Epithelial cell of prostate (primary cell): ENCODE results near the gene DPYD.

ENCODE experiments used
- DNase-seq: peaks from one replicate; pipeline ENCODE4 v3.0.0-alpha.2; 2011; ENCODE audit warnings: low read depth, low spot score
- H3K27ac ChIP-seq: fragments of 450-650 bp; 2 replicates; pipeline ENCODE4 v1.5.1; 2017; ENCODE audit warnings: mild to moderate bottlenecking

DPYD gene

GRCh38 chr1:97570691-97571090, 350.1 kb downstream of the DPYD start:
- no peak for DNase-seq

GRCh38 chr1:97567000-97567749, 353.7 kb downstream of the DPYD start:
- DNase-seq, result no peak
- no peak overlapping the region for H3K27ac ChIP-seq

More at GRCh38 chr1:97570691-97571090, 350.1 kb downstream of the DPYD start:
- H3K27ac ChIP-seq, result no peak overlapping the region

- DNase-seq, result no peak
Measured at GRCh38 chr1:97565886-97566285, 354.9 kb downstream of the DPYD start.

GRCh38 chr1:97563926-97564325, 356.9 kb downstream of the DPYD start:
- H3K27ac ChIP-seq, result no peak overlapping the region
- no peak for DNase-seq

More at GRCh38 chr1:97565886-97566285, 354.9 kb downstream of the DPYD start:
- no peak overlapping the region for H3K27ac ChIP-seq

DNA sequence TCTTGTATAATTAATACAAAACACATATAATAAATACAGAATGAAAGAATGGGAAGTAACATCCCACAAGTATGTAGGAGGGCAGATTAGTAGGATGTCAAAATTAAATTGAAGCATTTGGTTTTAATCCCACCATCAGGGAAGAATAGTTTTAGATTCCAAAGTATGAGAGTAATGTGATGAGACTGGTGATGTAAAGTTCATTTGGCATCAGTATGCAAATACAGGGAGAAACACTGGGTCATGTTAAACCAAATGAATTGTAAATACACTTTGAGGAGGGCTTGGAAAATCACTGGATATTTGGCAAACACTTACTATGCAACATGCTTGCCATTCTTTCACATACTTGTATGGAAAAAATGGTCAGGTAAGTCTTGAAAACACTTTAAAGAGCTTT, 358.8 kb downstream of the DPYD start:
- no peak for DNase-seq
- no peak overlapping the region for H3K27ac ChIP-seq

DNA sequence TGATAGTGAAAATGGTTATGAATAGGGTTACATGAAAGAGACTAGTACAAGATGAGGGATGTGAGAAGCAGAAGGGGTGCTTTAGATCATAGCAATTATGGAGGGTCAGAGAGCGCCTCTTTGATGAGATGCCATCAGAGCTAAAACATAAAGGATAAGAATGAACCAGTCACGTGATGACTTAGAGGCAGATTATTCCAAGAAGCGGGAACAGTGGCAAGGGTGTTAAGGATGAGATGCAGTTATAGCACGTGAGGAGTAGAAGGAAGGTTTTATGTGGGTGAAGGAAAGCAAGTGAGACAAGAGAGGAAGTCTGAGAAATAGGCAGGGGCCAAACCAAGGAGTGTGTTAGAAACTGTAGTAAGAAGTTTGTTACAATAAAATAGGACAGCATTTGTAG, 360.1 kb downstream of the DPYD start:
- no peak for DNase-seq
- H3K27ac ChIP-seq, result no peak overlapping the region

DNA sequence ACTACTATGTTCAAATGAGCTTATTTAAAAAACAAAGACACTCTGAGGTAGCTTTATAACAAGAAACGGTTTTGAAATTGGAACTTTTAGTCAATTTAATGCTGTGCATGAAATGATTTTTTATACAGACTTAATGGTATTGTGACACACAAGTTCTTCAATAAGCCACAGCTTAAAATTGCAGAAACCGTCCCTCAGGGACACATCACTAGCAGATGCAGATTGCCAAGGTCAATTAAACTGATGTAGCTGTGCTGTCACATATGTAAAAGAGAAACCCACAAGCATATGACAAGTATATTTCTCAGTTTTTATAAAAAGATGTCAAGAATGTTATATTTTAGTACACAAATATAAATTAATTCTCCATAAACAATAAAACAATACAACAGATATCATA, 366.9 kb downstream of the DPYD start:
- no peak for DNase-seq
- H3K27ac ChIP-seq, result no peak overlapping the region

GRCh38 chr1:97551113-97551512, 369.7 kb downstream of the DPYD start:
- DNase-seq, result no peak
- no peak overlapping the region for H3K27ac ChIP-seq

GRCh38 chr1:97545446-97545845, 375.4 kb downstream of the DPYD start:
- no peak overlapping the region for H3K27ac ChIP-seq
- DNase-seq, result no peak

DNA sequence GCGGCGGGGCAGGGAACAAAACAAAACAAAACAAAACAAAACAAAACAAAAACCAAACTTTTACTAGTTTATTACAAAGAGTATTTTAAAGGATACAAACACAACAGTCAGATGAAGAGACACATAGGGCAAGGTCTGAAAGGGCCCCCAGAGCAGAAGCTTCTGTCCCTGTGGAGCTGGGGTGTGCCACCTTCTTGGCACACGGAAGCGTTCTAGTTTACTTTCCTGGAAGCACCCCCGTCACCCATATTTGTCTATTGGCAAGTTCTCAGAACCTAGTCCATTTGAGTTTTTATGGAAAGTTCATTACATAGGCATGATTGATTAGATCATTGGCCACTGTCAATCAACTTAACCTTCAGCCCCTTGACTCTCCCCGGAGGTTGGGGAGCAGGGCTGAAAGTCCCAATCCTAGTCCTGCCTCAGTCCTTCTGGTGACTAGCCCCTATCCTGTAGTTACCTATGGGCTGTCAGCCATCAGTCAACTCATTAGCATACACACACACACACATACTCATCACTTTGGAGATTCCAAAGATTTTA, 380.4 kb downstream of the DPYD start:
- DNase-seq, result no peak

GRCh38 chr1:97538113-97538512, 382.7 kb downstream of the DPYD start:
- DNase-seq, result no peak
- H3K27ac ChIP-seq, result no peak overlapping the region

More for the DNA sequence above, 380.4 kb downstream of the DPYD start:
- H3K27ac ChIP-seq, result no peak overlapping the region

DNA sequence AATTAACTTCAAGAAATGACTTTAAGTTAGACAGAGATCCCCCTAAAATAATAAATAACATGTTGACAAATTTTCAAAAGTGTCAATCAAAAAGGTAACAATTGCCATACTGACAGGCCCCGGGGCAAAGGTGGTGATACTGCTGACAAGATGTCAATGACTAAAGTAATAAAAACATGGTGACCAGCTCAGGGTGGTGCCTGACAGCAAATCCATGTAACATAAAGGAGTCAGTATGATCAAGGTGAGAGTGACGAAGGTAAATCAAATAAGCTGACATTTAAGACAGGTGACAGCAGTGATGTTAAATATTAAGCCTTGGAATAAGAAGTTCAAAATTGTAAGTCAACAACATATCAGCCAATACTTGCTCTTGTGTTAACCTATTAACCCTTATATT, 387.5 kb downstream of the DPYD start:
- DNase-seq, result no peak
- H3K27ac ChIP-seq, result no peak overlapping the region

GRCh38 chr1:97529600-97529999, 391.2 kb downstream of the DPYD start:
- H3K27ac ChIP-seq, result no peak overlapping the region
- no peak for DNase-seq

DNA sequence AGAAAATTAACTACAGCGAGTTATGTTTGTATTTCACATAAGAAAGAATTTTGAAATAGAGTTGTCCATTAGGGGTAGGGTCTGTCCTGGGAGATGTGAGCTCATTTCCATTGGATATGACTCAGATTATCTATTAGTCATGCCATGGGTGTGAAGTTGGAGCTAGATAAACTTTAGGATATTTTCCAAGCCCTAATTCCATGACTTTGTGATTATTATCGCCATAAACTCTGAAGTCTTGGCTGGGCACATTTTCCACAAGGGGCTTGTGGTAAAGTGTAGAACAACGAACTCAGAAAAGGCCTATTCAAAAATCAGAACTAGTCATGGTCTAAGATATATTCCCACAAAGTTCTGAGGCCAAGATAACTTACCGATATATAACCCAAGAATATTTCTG, 396.6 kb downstream of the DPYD start:
- no peak overlapping the region for H3K27ac ChIP-seq
- no peak for DNase-seq

DNA sequence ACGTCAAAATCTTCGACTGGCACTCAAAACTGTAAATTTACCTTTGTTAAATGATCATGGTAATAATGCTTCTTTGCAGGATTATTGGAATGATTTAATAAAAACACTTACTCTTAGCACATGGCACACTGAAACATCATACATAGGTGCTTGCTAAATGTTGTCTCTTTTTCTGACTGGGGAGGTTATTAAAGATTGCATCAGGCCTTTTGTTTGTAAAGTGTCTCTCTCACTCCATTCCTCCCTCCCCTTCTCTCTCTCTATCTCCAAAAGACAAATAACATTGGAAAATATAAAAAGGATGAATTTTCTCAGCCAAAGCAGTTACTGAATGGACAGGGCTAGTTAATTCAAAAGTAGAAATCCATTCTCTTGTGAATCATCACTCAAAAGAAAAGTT, 404.2 kb downstream of the DPYD start:
- no peak overlapping the region for H3K27ac ChIP-seq
- no peak for DNase-seq

DNA sequence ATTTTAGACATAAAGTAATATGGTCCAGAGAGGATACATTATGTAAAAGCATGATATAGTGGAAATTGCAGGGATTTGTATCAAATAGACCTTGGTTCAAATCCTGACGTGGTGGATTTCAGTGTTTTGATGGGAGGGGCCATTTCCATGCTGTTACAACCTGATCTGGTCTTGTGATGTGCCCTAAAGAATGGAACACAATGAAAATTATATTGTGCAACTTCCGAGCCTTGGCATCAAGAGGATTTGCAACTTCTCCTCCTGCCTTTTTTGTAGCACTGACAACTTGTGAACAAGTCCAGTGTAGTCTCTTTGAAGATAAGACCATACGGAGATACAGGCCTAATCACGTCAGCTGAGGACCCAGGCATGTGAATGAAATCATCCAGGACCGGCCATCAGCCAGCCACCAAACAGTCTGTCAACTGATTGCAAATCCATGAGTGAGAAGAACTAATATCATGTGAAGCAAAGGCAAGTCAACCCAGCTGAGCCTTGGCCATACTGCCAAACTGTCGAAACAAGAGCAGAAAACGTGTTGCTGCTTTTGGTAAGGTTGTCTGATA, 412.1 kb downstream of the DPYD start:
- DNase-seq, result no peak

GRCh38 chr1:97507863-97508262, 413.0 kb downstream of the DPYD start:
- DNase-seq, result no peak
- no peak overlapping the region for H3K27ac ChIP-seq

More for the DNA sequence above, 412.1 kb downstream of the DPYD start:
- H3K27ac ChIP-seq, result no peak overlapping the region

- no peak for DNase-seq
- no peak overlapping the region for H3K27ac ChIP-seq
Measured at GRCh38 chr1:97506368-97506767, 414.5 kb downstream of the DPYD start.

DNA sequence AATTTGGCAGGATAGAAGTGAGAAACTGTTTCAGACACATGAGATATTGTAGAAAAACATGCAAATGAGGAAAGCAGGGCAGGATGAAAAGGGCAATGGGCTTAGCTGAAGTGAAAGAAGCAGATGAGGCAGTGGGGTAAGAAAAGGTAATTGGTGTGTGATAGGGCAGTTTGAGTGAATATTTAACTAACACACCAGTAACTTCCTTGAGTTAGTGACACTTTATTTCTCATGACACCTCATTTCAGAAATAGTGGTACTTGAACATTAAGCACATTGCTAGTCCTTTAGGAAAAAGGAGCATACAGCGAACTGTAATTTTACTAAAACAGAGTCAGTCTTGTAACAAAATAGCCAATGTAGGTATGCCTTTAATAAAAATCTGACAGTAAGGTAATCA, 415.0 kb downstream of the DPYD start:
- H3K27ac ChIP-seq, result no peak overlapping the region
- no peak for DNase-seq

DNA sequence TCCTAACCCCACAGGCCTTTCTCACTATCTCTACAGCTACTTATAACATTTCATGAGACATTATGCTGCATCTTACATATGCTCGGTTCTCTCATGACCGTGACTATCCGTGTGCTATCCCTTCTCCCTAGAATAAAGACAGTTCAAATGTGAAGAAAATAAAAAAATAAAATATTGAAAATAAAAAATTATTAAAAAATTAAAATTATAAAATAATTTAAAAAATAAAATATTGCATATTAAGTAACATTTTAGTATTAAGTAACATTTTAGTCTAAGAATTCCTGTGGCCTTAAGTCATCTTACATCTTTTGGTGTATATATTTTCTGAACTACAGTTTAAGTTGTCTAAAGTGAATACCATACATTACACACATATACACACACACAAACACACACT, 415.5 kb downstream of the DPYD start:
- DNase-seq, result no peak
- H3K27ac ChIP-seq, result no peak overlapping the region

- no peak for DNase-seq
- H3K27ac ChIP-seq, result no peak overlapping the region
Measured at GRCh38 chr1:97502360-97502759, 418.5 kb downstream of the DPYD start.

DNA sequence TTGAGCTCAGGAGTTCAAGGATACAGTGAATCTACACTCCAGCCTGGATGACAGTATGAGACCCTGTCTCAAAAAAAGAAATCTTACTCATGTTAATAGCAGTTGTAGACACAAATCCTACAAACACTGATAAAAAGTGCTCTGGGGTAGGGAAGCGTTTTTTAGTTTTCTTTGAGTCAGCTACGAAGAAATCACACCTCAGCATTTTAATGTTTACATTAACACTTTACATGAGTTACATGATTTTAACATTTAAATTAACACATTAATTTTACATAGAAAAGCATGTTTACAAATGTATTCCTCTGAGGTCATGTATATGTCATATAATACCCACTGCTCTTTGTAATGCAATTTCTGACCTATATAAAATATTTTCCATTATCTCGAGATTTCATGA, 419.2 kb downstream of the DPYD start:
- DNase-seq, result no peak
- no peak overlapping the region for H3K27ac ChIP-seq
